Urinary bladder (tissue), 4 donors: ENCODE data around the gene CIAO3. TPM values are rescaled to one million over a fixed set of nuclear protein-coding genes. Genes with fewer than 3 reads are reported as not detected.
"Not testable (repeated sequence)": the region's sequence is repeated elsewhere in the genome, so short reads cannot be mapped to it uniquely, and the experiment has no call there.

Experiments used
- DNase-seq: peaks from one replicate; pipeline ENCODE4 v3.0.0-alpha.2; 2015; ENCODE audit errors: extremely low spot score
- H3K27ac ChIP-seq: one replicate; pipeline ENCODE4 v1.5.1; 2013; ENCODE audit warnings: low read depth, mild to moderate bottlenecking, moderate library complexity
- H3K36me3 ChIP-seq: one replicate; pipeline ENCODE4 v1.6.1; 2013; ENCODE audit warnings: mild to moderate bottlenecking, moderate library complexity; ENCODE audit not compliant: insufficient read depth
- H3K4me1 ChIP-seq: one replicate; pipeline ENCODE4 v1.6.1; 2013; ENCODE audit warnings: mild to moderate bottlenecking, moderate library complexity; ENCODE audit not compliant: insufficient read depth
- H3K4me3 ChIP-seq: one replicate; pipeline ENCODE4 v1.5.1; 2013; ENCODE audit warnings: low read depth, low read length
- WGBS: extraction: QIAGEN DNeasy Blood & Tissue Kit; methylation state at CpG from one replicate; pipeline ENCODE4 v1.1.7; 2013; 5-methylcytosine and 5-hydroxymethylcytosine counted together
- polyA plus RNA-seq: library from polyadenylated mRNA; stranded (reverse); fragments of 200-250 nt; gene quantifications from one replicate; pipeline ENCODE4 v1.2.3, GENCODE V29; 2013
- total RNA-seq: library from RNA; depleted of rRNA; stranded (reverse); fragments of >200 nt; gene quantifications from one replicate; pipeline ENCODE4 v1.2.3, GENCODE V29; 2014
- donor health status: healthy with polysubstance abuse.
- donor health status: healthy.

Gene CIAO3
- total and polyA plus RNA-seq, 2 donors, result 26.6 to 33.4 TPM

- H3K4me1 ChIP-seq, result no peaks in the 10 kb centered on the region
- H3K27ac ChIP-seq, result no peak within 1 kb of the TSS
- no peak within 1 kb of the TSS for H3K4me3 ChIP-seq
- DNase-seq, result no peak
- H3K36me3 ChIP-seq, result no peaks in the 10 kb centered on the region
- WGBS, result 75% methylated on average over 37 of the region's 37 CpGs
Observed at GRCh38 chr16:760545-761343, 19.9 kb upstream of the CIAO3 start, which contains the start of gene MSLN. Gene MSLN (plus strand): TSS chr16:760734. CDS start chr16:762681, 1,947 bp downstream.

DNA sequence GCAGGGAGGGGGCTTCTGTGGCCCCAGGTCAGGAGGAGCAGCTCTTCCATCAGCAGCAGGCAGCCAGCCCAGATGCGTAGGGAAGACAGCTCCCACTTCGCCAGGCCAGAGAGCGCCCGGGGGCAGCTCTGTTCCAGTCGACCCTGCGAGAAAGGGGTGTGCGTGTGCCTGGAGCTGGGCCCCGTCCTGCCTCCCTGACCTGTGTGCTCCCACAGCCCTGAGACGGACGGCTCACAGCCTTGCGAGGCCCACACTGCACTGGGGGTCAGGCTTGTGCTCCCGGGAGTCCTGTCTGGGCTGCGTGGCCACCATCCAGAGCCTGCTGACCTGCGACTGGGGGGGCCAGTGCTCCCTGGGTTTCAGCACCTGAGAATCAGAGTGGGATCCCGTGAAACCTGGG, 19.3 kb upstream of the CIAO3 start:
- WGBS, result 50% methylated on average over 15 of the region's 15 CpGs
- no peaks in the 10 kb centered on the region for H3K4me1 ChIP-seq
- no peak overlapping the region for H3K4me3 ChIP-seq
- H3K36me3 ChIP-seq, result no peaks in the 10 kb centered on the region
- H3K27ac ChIP-seq, result no peak overlapping the region
- DNase-seq, result no peak

DNA sequence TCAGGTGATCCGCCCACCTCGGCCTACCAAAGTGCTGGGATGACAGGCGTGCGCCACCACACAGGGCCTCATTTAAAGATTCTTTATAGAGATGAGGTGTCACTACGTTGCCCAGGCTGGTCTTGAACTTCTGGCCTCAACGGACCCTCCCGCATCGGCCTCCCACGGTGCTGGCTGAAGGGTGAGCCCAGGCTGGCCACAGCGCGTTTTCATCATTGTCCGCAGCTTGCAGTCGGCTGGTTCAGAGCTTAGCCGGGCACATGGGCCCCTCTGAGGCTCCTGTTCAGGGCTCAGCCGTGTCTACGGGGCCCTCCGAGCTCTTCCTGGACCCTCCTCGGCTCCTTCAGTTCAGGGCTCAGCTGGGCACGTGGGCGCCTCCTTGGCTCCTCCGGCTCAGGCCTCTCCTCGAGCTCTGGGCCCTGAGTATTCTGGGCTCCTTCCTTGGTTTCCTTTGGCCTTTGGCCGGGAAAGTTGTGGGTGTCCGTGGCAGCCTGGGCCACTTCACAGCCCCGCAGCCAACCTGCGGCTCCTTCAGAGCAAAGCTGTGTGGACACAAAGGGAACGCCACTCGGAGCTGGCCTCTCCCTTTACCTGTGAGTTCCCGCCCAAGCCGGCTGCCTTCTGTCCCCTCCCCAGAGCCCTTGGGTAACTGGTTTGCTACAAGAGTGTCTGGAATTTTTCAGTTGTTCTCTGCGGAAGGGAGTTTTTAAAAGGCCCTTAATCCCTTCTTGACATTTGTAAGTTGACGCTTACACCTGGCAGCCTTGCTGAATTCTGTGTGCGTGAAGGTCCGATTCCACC, 18.5 kb upstream of the CIAO3 start:
- no peak overlapping the region for H3K27ac ChIP-seq
- peak; percentile 20 for DNase-seq
- WGBS, result 67% methylated on average over 34 of the region's 34 CpGs
- H3K4me1 ChIP-seq, result no peaks in the 10 kb centered on the region
- no peak overlapping the region for H3K4me3 ChIP-seq
- no peaks in the 10 kb centered on the region for H3K36me3 ChIP-seq

- no peaks in the 10 kb centered on the region for H3K36me3 ChIP-seq
- no peak overlapping the region for H3K27ac ChIP-seq
- no peak for DNase-seq
- no peak overlapping the region for H3K4me3 ChIP-seq
- no peaks in the 10 kb centered on the region for H3K4me1 ChIP-seq
- WGBS, result 95% methylated on average over 5 of the region's 5 CpGs
Observed at GRCh38 chr16:756428-756827, 15.6 kb upstream of the CIAO3 start.

DNA sequence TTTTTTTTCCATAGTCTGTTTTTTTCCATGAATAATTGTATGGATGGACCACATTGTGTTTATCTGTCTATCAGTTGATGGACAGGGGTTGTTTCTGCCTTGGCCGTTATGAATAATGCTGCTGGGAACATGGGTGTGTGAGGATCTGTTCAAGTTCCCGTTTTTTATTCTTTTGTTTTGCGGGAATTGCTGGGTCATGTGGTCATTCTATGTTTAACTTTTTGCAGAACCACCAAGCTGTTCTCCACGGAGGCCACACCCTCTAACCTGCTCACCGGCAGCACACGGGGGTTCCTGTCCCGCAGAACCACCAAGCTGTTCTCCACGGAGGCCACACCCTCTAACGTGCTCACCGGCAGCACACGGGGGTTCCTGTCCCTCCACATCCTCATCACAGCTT, 13.9 kb upstream of the CIAO3 start:
- no peaks in the 10 kb centered on the region for H3K36me3 ChIP-seq
- H3K27ac ChIP-seq, result no peak overlapping the region
- WGBS, result 58% methylated on average over 11 of the region's 11 CpGs
- no peak for DNase-seq
- H3K4me3 ChIP-seq, result no peak overlapping the region
- H3K4me1 ChIP-seq, result no peaks in the 10 kb centered on the region

DNA sequence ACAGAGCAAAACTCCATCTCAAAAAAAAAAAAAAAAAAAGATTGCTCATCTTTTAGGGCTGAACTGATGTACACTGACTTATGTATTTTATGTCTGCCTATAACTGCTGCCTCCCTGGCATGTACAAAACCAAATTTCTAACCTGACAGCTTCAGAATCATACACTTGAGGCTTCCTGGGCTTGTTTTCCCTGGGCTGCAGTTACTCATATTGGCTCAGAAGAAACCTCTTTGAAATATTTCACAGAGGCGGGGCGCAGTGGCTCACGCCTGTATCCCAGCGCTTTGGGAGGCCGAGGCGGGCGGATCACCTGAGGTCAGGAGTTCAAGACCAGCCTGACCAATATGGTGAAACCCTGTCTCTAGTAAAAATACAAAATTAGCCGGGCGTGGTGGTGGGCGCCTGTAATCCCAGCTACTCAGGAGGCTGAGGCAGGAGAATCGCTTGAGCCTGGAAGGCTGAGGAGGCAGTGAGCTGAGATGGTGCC, 13.4 kb upstream of the CIAO3 start:
- 87% methylated on average over 11 of the region's 11 CpGs for WGBS
- not testable (repeated sequence) for DNase-seq, H3K4me1 ChIP-seq, H3K36me3 ChIP-seq, H3K27ac ChIP-seq, H3K4me3 ChIP-seq

- Histone ChIP-seq H3K4me1 (no peaks in the 10 kb centered on the region), H3K36me3 (no peaks in the 10 kb centered on the region), H3K27ac (no peak overlapping the region), H3K4me3 (no peak overlapping the region)
- 26% methylated on average over 10 of the region's 10 CpGs for WGBS
- no peak for DNase-seq
Observed at GRCh38 chr16:752007-752312, 11.2 kb upstream of the CIAO3 start.

DNA sequence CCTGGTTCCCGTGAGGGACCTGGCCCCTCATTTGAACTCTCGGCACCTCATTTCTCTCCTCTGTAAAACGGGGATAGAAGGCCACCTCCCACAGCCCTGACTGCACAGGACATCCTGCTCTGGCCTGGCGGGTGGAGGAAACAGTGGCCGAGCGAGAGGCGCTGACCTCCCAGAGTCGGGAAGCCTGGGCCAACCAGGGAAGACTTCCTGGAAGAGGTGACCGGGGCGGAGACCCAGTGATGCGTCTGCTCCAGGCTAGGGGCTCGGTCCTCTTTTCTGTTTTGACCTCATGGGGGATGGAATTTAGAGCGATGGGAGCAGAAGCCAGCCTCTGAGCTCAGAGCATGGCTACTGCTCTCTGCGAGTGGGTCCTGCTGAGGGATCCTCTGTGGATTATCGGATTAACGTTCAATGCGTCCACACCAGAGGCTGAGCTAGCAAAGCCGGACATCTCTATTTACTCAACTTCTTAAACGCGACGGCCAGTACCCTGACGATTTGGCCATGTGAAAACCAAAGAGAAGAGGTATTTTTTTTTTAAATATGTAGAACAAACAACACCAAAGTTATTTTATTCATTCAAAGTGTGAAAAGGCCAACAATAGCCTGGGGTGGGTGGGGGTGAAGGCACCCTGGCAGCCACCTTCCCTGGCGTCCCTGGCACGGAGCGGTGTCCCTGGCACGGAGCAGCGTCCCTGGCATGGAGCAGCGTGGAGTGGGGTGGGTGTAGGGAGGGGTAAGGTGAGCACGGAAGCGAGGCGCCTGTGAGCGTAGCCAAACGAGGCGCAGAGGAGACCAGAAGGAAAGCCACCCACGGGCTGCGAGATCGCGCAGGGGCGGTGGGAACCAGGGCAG, 10.6 kb upstream of the CIAO3 start:
- Histone ChIP-seq H3K27ac (no peak overlapping the region), H3K36me3 (no peaks in the 10 kb centered on the region), H3K4me3 (no peak overlapping the region), H3K4me1 (no peaks in the 10 kb centered on the region)
- no peak for DNase-seq
- WGBS, result 63% methylated on average over 39 of the region's 39 CpGs

GRCh38 chr16:750485-750884, 9.7 kb upstream of the CIAO3 start:
- DNase-seq, result no peak
- Histone ChIP-seq H3K36me3 (no peaks in the 10 kb centered on the region), H3K27ac (no peak overlapping the region), H3K4me1 (no peaks in the 10 kb centered on the region), H3K4me3 (no peak overlapping the region)
- WGBS, result 40% methylated on average over 9 of the region's 9 CpGs

DNA sequence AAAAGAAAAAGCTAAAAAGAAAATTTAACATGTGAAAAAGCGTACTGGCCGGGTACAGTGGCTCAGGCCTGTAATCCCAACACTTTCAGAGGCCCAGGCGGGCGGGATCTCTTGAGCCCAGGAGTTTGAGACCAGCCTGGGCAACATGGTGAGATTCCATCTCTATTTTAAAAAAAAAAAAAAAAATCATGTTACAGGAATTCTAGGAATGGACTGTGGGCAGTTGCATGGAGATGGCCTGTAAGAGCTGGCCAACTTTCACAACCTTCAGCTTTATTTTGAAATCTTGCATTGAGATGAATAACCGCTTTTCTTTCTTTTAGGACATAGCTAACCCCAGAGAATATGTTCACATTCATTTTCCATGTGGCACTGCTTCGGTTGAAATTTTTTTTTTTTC, 8.2 kb upstream of the CIAO3 start:
- DNase-seq, result no peak
- Histone ChIP-seq H3K4me3 (no peak overlapping the region), H3K27ac (no peak overlapping the region), H3K36me3 (no peaks in the 10 kb centered on the region), H3K4me1 (no peaks in the 10 kb centered on the region)
- 90% methylated on average over 6 of the region's 6 CpGs for WGBS

GRCh38 chr16:747978-748746, 7.4 kb upstream of the CIAO3 start:
- H3K4me1 ChIP-seq, result no peaks in the 10 kb centered on the region
- no peak overlapping the region for H3K27ac ChIP-seq
- no peaks in the 10 kb centered on the region for H3K36me3 ChIP-seq
- WGBS, result 79% methylated on average over 39 of the region's 39 CpGs
- no peak overlapping the region for H3K4me3 ChIP-seq
- DNase-seq, result no peak

DNA sequence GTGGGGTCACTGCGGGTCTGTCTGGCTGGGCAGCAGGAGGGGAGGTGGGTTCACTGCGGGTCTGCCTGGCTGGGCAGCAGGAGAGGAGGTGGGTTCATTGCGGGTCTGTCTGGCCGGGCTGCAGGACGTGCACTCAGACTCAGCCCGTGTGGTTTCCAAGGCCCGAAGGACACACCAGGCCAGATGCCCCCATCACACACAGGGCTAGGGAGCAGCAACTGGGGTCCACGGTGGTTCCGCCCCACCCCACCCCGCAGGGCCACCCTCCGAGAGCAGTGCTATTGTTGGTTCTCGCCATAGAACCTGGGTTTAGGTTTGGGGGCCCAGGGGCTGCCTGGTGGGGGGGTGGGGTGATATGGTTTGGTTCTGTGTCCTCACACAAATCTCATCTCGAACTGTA, 5.8 kb upstream of the CIAO3 start:
- 78% methylated on average over 13 of the region's 13 CpGs for WGBS
- no peaks in the 10 kb centered on the region for H3K36me3 ChIP-seq
- H3K27ac ChIP-seq, result no peak overlapping the region
- DNase-seq, result no peak
- H3K4me3 ChIP-seq, result no peak overlapping the region
- H3K4me1 ChIP-seq, result no peaks in the 10 kb centered on the region

DNA sequence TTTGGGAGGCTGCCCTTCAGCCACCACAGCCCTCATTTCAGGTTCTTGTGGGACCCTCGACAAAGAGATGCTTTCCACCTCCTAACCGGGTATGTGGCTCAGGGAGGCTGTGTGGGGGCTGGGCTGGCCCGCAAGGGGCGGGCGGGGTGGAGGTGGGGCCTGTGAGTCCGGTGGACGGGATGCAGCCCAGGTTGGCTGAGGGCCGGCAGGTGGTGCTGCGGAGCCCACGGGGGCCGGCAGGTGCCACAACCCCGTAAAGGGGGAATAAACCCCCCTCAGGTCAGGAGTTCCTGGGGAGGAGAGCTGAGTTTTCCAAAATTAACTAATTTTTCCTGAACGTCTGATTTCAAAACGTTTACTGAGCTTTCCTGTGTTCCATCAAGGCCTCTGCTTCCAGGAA, 4.9 kb upstream of the CIAO3 start:
- H3K27ac ChIP-seq, result no peak overlapping the region
- 4% methylated on average over 14 of the region's 14 CpGs for WGBS
- no peak overlapping the region for H3K4me3 ChIP-seq
- DNase-seq, result no peak
- H3K36me3 ChIP-seq, result no peaks in the 10 kb centered on the region
- H3K4me1 ChIP-seq, result no peaks in the 10 kb centered on the region
